Activated CD4-positive, alpha-beta T cell treated with anti-CD3 and anti-CD28 coated beads, Interleukin-2, amount 50 U/mL, for 1 hour (primary cell): Measurements from ENCODE around the gene BMAL1.

Source experiments
- DNase-seq: peaks from one replicate; pipeline ENCODE4 v3.0.0-alpha.2; 2020

BMAL1 gene

DNA sequence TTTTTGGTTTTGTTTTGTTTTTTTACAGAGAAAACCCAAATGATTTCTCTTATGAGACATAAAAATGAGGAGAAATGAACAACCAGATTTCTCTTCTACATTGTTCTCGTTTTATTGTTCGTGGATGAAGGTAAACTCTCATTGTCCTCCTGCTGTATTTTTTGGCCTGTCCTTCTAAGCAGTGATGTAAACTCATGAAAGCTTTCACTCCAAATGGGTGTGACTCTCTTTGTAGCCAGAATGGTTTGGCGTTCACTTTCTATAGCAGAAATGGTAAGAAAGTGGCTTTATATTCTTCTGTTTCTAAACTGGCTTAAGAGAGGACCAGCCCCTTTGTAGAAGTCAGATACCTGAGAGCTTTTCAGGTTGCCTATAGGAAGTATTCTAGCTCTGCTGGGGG is 15.5 kb upstream of the BMAL1 start:
- DNase-seq = no peak

DNA sequence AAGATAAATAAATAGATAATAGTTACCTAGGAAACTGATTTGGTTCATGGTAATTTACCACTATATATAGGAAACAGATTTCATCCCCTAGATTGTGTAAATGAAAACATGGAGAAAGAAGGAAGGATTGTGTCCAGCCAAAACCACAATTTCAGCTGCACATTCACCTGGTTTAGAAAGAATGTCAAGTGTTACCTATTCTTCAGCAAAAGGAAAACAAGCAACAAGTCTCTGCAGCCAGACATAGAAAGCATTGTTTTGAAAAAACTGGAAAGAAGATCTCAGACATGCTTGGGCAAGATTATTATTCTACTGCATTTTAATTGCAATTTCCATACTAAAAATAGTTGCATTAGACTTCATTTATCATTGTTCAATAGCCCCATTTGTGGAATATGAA is 8.8 kb upstream of the BMAL1 start:
- DNase-seq = no peak

DNA sequence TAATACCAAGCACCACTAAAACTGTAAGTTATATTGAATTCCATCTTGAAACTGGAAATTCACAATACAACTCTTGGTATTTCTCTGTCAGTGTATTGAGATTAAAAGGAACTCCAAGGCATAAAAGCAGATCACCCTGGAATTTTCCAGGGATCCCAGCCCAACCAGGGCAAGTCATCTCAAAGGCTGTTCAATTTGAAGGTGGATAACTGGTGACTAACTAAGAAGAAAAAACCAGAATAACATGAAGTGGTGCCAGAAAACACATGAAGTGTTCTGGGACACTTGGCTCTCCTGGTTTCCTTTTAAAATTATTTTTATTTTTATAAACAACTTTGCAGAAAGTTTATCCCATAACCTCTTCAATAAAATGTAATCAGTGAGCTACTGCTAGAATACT is 7.8 kb upstream of the BMAL1 start:
- DNase-seq = no peak

DNA sequence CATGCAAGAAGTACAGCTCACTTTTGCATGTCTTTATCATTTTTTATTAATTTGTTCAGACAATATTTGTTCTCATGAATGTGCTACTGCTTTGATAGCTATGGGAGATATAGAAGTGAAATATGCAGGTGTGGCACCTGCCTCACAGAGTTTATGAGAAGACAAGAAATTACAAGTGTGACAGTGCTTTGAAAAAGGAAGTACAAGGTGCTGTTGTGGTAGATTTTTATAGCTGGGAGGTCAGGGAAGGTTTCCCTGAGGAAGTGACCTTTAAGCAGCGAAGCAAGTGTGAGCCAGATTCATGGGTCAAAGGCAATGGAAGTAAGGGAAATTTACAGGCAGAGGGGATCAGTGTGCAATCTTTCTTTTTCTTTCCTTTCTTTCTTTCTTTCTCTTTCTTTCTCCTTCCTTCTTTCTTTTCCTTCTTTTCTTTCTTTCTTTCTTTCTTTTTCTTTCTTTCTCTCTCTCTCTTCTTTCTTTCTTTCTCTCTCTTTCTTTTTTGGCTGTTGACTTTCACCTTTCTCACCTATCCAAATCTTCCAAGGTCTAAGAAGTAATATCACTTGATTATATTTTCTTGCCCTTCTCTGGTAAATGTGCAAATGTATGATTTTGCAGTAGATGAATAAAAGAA is 6.4 kb upstream of the BMAL1 start:
- no peak for DNase-seq

DNA sequence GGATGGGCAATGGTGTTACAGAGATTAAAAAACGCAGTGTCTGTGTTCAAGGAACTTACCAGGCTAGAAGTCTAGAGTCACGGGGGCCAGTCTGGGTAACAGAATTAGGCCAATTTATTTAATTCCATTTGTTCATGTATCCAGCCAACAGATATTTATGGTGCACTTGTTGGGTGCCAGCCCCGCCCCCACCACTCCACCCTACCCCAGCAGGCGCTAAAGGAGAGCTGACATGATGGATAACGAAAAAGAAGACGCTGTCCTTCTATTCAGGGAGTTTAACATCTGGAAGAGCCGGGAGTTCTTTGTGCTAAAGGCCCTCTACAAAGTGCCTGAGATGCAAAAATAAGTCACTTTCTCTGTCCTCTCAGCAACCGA is 1.1 kb upstream of the BMAL1 start:
- DNase-seq = peak; percentile 11

DNA sequence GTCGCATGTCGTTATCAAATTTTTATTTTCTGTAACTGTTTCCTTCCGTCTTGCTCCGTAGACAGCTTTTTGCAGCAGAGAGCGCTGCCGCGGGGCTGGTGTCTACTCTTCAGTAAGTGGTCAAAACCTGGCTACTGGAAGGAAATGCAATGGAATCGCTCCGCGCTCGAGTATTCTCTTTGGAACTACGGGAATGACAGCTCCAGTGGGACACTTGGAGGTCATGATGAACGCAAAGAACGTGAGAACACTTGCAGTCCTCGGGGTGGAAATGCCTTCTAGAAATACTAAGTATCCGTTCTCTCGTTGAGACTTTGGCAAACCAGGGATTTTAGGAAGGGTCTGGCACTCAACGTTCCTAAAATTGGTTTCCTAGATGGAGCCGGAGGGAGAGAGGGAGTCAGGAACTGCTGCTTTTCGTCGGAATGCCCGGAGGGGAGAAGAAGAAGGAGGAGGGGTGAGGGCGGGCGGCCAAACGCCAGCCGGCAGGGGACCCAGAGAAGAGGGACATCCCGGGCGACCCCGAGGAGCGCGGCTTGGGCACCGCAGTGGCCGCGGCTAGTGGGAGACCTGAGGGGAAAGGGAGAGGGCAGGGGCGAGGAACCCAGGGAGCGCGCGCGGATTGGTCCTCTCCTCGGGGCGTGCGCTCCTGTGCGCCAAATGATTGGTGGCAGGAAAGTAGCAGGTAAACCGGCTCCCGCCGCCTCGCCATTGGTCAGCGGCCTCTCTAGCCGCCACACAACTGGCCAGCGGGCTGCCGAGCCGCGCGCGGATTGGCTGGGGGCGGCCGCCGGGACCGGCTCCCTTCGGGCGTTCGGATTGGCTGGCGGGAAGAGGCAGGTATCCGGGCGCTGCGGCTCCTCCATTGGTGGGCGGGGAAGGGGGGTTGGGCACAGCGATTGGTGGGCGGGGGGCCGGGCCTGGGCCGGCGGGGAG is 490 bp upstream of the BMAL1 start:
- peak; percentile 98 for DNase-seq

DNA sequence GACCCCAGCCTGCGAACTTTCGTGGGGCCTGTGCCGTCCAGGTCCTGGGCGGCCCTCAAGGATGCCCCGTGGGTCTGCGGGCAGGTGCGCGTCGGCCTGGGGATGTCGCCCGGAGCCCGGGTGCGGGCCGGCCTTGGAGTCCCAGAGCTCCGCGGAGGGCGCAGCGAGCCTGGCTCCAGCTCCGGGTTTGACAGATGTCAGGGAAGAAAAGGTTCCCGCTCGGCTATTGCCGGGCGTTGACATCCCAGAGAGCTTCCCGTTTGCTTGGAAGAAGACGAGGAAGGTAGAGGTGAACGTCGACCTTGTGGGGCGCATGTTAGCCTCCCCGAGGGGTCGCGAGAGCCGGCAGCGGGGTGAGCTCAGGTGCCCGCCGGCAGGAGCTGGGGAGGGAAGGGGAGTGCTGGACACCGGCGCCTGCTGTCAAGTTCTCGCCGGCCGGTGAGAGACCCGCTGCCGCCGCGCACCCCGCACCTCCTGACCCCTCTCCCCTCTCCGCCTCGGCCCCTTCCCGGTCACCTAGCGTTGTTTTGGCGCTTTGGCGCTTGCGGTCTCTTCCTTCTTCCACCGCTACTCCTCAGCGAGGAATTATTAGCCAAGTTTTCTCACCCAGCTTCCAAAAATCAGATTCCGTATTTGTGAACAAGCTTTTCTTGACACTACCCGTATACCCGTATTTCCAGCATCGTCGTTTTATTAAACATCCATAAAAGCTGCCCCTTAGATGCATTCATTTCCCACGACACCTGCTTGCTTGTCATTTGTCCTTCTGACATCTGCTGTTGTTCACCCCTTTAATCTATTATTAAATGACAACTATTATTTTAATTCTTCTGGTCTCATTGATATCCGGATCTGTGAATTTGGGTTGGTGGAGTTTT is 1.3 kb downstream of the BMAL1 start:
- no peak for DNase-seq

DNA sequence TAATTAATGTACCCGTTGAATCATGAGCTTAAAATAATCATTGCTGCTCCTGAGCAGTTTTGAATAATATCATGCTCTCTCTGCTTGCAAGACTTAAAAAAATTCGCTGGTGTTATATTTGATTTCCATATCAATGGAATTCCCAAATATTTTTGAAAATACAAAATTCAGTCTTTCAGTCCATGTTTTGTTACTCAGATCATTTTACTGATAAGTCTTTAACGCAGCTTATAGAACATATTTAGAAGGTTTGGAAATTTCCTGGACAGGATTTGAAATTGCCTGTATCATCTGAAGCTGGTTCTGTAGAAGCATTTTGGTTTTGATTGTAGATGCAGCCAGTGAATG is 1.9 kb downstream of the BMAL1 start:
- DNase-seq = no peak

DNA sequence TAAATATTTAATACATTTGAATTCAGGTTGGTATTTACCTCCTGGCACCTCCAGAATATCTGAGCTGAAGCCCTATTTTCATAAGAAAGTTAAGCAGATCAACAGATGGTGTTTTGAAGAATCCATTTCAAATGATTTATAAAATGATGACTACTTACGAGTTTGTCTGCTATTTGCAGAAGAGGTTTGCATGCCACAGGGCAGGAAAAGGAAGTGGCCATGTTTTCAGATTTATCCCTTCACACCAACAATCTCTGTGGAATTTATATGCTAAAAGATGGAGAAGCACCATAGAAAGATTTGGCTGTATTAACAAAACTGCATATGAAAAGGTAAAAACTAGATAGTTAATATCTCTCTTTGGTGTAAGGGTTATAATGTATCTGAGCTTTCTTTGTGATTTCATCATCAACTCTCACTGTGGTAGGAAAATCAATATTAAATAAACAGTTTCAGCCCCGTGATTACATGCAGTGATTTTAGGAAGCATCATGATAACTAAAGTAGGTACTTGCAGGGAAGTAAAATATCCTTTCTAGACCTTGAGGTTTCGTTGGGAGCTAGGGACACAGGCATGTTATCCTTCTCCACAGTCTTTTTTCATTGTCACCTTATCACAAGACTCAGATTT is 2.6 kb downstream of the BMAL1 start:
- DNase-seq = no peak

DNA sequence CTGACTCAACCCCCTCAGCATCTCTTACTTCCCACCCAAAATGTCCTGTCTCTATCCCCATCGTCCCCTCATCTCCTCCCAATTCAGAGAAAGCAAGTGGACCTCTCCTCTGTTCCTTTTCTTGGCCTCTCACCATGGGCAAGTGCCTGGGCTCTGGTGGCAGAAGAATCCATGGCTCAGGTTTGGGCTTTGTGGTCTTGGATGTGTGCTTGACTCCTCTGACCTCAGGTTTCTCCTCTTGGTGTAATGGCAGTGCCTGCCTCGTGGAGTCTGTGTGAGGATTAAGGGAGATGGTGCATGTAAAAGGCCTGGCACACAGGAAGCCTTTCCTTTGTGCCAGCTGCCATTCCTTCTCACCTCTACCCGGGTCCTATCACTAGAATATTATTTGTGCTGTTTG is 3.2 kb downstream of the BMAL1 start:
- DNase-seq = no peak

DNA sequence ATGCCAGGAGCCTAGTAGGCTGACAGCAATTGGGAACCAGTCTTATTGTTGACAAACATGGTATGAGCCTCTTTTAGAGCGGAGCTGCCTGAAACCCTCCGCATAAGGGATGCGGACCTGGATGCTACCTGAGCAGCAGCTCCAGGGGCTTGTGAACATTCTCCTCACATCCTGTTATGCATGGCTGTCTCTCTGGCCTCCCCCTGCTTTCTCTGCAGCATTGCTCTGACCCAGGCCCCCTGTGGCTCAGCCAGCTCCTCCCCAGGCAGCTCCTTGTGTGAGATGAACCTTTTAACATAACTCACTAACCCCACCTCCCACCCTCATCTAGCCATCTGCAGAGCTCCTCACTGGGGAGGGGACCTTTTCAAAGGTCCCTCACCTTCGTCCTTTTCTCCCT is 6.0 kb downstream of the BMAL1 start:
- DNase-seq = no peak

DNA sequence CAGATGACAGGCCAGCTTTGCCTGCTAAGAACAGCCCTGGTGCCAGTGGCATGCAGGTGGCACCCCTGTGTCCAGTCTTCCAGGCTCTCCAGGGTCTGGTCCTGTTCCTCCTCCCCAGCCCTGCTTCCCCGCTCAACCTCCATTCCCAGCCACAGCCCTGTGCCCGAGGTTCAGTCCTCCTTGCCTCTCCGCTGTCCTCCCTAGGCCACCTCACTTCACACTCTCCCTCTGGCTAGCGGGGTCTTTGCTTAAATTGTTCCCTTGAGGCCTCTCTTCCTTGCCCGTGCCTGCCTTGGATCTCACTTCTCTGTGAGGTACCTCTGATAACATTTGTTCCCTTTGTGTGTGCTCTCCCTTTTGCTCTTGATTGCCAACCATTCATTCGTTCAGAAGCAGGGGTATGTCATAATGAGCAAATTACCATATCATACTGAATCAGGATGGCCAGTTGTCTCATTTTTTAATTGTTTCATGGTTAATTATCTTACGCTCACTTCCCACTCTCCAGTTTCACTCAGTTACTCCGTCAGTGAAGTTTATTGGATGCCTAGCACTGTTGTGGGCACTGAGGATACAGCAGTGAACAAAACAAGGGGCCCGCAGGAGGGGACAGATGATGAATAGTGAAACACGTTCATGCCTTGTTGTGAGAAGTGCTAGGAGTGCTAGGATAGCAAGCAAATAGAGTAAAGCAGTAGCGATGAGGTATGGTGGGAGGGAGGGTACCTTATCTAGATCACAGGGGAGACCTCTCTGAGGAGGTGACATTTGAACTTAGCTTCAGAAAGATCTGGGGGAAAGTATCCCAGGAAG is 7.4 kb downstream of the BMAL1 start:
- no peak for DNase-seq

DNA sequence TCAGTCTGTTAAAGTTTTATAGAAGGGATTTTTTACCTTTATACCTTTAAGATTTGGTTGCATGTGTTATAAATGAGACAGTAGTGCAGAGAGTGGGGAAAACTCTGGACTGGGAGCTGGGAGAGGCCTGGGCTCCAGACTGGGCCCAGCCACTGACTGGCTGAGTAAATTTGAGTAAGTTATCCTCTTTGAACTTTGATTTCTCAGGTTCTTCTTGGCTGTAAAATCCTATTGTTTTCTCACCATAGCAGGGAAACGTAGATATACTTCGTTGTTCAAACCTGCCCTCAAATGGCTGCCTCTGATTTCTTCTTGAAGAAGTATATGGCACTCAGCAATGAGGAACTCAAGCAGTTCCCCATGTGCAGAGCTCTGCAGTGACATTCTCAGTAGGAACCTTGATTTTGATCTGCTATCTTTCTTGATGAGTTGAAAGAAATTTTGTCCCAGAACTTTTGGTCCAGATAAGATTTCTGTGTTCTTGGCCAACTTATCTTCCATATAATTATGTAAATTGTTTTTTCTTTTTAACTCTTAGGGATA is 8.8 kb downstream of the BMAL1 start:
- no peak for DNase-seq

DNA sequence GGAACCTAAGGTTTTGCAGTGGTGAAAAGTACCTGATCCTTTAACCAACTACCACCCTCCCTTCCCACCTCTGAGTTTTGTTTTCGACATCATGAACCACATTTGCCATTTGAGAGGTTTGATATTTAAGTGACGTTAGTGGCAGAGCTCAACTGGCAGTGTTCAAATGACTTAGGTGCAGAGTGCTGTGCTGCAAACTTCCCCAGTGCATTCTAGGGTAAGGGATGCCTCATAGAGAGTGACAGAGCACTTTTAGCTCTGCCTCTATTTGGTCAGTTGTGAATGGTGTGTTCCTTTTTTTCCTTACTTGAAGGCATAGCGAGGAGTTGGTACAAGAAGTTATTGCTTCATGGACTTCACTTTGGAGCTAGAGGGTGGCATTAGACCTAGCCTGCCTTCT is 9.4 kb downstream of the BMAL1 start:
- no peak for DNase-seq

DNA sequence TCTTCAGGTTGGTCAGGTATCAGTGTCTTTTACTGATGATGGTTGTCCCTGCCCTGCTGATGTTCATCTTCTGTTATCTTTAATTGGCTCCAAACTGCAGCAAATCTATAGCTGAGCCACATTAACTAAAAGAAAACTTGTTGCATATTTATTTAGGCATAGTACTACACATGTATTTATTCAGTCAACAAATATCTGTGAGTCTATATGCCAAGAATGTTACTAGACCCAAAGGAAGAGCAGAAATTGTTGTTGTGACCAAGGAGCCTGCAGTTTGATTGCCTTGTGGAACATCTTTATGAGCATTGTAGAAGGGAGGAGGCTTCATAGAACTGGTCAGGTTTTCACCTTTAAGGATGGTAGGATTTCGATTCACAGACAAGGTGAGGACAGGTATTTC is 10.1 kb downstream of the BMAL1 start:
- DNase-seq = no peak

DNA sequence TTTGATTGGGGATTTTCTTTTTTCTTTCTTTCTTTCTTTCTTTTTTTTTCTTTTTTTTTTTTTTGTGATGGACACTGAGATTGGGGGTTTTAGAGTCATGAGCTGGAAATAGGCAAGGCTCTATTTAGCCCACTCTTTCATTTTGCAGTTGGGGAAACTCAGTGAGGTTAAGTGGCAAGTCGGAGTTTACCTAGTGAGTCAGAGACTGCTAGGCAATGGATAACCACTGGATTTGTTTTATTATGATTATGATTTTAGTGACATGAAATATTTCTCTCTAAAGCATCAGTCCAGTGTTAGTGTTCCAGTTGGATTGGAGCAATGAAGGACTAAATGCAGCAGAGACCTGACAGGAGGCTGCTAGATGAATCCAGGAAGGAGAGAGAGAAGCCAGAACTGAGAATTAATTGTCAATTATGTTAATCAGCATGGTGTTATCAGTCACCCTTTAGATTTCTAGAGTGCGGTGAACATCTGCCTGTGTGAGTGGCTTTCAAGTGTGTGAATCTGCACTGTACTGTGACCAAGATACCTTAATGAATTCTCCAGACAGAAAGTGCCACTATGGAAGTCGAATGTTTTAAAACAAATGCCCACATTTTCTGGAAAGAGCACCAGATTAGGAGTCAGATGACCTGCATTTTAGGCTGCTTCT is 10.9 kb downstream of the BMAL1 start:
- no peak for DNase-seq

DNA sequence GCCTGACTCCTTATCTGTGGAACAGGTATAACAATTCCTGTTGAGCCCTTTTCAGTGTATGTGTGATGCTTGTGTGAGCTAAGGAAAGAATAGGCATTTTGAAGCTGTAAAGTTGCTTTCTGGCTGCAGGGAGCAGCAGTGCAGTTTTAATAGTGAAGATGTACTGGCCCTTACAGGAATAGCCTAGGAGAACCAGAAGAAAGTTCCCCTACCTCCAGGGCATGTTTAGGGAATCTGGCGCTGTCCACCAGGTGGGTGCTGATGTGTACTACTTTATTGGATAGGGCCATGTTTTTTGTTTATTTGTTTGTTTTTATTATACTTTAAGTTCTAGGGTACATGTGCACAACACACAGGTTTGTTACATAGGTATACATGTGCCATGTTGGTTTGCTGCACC is 11.5 kb downstream of the BMAL1 start:
- DNase-seq = no peak

DNA sequence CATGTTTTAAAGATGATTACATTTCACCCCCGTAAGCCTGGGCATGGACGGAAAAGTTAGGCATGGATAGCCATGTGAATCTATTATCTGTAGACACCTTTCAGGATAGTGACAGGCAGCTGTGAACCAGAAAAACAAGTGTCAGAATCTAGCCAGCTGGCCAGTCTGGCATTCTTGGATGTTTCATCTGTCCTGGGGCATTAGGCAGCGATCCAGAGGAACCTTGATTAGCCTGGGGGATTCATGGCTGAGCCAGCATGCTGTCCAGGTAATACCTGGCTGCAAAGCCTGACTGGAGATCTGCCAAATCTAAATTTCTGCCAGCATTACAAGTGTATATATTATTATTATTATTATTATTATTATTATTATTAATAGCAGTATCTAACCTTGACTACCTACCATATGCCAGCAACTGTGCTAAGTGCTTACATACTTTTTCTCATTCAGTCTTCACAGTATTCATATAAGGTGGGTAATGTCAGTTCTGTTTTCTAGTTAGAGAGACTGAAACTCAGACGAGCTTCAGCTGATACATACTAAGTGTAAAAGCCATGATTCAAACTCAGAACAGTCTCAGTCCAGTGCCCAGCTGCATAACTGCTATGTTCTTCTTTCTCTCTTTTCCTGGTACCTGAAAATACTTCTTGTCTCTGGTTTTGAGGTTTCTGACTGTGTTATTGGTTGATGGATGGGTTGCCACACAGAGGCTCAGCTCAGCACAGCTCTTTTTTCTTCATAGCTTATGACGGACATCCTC is 12.8 kb downstream of the BMAL1 start:
- no peak for DNase-seq

DNA sequence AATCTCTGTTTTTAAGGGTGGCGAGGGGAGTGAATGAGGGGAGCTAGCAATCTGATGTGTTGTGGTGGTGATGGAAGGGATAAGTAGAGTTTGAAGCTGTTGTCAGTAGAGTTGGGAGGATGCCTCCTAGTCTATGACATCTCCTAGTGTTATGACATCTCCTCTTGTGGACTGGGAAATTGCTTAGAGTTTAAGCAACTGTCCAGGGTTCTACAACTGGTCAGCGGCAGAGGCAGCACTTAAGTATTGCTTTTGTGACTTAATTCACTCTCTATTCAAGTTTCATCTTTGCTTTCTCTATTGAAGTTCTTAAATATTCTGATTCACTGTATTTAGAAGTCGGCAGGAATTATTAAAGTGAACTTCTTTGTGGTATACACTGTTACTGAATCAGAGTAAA is 13.8 kb downstream of the BMAL1 start:
- DNase-seq = no peak

DNA sequence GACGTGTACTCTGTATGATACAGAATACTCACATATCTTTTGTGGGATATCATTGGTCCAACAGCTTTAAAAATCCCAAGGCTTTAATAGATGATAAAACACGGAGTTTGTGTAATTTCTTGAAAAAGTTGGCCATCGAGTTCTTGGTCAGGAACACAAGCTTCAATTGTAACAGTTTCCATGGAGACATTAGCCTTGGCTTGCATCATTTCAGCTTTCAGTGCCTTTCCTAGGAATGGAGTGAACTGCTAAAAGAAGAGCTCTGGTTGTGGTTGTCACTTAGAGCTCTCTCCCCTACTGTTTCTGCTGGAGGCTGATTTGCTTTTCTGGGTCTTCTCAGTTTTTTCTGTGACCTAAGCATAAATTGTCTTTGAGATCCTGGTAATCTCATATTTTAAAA is 14.2 kb downstream of the BMAL1 start:
- no peak for DNase-seq

DNA sequence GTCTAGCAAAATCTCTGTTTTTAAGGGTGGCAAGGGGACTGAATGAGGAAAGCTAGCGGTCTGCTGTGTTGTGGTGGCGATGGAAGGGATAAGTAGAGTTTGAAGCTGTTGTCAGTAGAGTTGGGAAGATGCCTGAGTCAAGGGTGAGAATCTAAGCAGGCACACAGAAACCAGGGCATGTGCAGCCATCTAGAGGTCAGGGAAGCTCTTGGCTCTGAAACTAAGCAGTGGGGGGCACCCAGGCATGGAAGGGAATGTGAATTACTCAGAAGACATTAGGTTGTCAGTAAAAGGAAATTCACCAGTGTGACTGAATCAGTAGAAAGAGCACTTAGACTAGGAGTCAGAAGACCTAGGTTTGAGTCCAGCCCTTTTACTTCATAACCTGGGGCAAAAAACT is 15.4 kb downstream of the BMAL1 start:
- DNase-seq = no peak
